HepG2 (cell line): ENCODE results near the gene LAMP1. TPM values are rescaled to one million over a fixed set of nuclear protein-coding genes. Genes with fewer than 3 reads are reported as not detected.

Experiments used
- ATAC-seq: fragments of 200-7000 bp; cut with Tn5 transposase; 3 replicates; pipeline ENCODE4 v1.9.1; 2020; ENCODE audit warnings: mild to moderate bottlenecking, moderate library complexity
- BruUV-seq: library from RNA; stranded (reverse); fragments of 400-500 nt; replicated peaks from 2 replicates; lab custom pipeline; 2021; lab: Mats Ljungman, UMichigan
- CTCF ChIA-PET: fragments of 300-600 bp; formaldehyde crosslinking; extraction: SDS; loops from one replicate; lab custom pipeline; 2021; ENCODE audit warnings: low total read pairs, inconsistent platforms, low intra/inter-chr PET ratio; lab: Yijun Ruan, JAX
- POLR2A ChIA-PET: fragments of 350-600 bp; sonication (Branson Sonifier 250); formaldehyde crosslinking; loops from one replicate; lab custom pipeline; 2020; ENCODE audit warnings: antibody characterized with exemption, inconsistent platforms; lab: Yijun Ruan, JAX
- DNase-seq: peaks from one replicate; pipeline ENCODE4 v3.0.0-alpha.2; 2015; ENCODE audit warnings: low spot score
- FAIRE-seq: peaks from 3 replicates; lab custom pipeline; 2011; peaks lifted over from hg19 to GRCh38; lab: Jason Lieb, UNC
- H2AFZ ChIP-seq: one replicate; pipeline ENCODE4 v1.6.1; 2011; ENCODE audit warnings: low read length, inconsistent platforms
- H3K27ac ChIP-seq: fragments of 300-600 bp; 3 replicates; pipeline ENCODE4 v1.8.0; 2011; ENCODE audit warnings: mixed run types, mild to moderate bottlenecking, mixed read lengths, low read length, inconsistent platforms; ENCODE audit not compliant: insufficient read depth; ENCODE audit errors: extremely low read length
- H3K27me3 ChIP-seq, 2 experiments: fragments of 200-600 bp in 1 of 2; 2 replicates in 1 of 2; 3 replicates in 1 of 2; pipeline versions ENCODE4 v1.6.0 to v1.8.0; 2011; ENCODE audit warnings: low read length in 2 of 2, mild to moderate bottlenecking in 2 of 2, moderate library complexity in 2 of 2, inconsistent platforms in 1 of 2; ENCODE audit not compliant: insufficient read depth in 2 of 2, control insufficient read depth in 1 of 2
- H3K36me3 ChIP-seq, 2 experiments: fragments of 200-600 bp in 1 of 2; replicated peaks in 1 of 2; 2 replicates in 1 of 2; 3 replicates in 1 of 2; pipeline versions ENCODE4 v1.5.1 to v1.8.0; 2011; ENCODE audit warnings: low read length in 2 of 2, inconsistent platforms in 1 of 2; ENCODE audit not compliant: insufficient read depth in 2 of 2, control insufficient read depth in 1 of 2
- H3K4me1 ChIP-seq: 2 replicates; pipeline ENCODE4 v1.5.1; 2012; ENCODE audit warnings: low read length, inconsistent platforms; ENCODE audit not compliant: insufficient read depth
- H3K4me2 ChIP-seq: 2 replicates; pipeline ENCODE4 v1.6.0; 2011; ENCODE audit warnings: low read depth, low read length, inconsistent platforms
- H3K4me3 ChIP-seq, 3 experiments: fragments of 200-600 bp in 1 of 3; sonication (generic), shearing (Covaris generic) in 1 of 3; replicated peaks in 1 of 3; 2 replicates each; pipeline ENCODE4 v1.5.1; 2011 to 2016; ENCODE audit warnings: low read length in 3 of 3, inconsistent platforms in 2 of 3, low read depth in 2 of 3, mild to moderate bottlenecking in 2 of 3, control low read depth in 1 of 3, mixed read lengths in 1 of 3; ENCODE audit not compliant: insufficient read depth in 1 of 3
- H3K79me2 ChIP-seq: one replicate; pipeline ENCODE4 v1.6.1; 2011; ENCODE audit warnings: low read length, inconsistent platforms; ENCODE audit not compliant: insufficient read depth
- H3K9ac ChIP-seq: 2 replicates; pipeline ENCODE4 v1.6.0; 2011; ENCODE audit warnings: mild to moderate bottlenecking, low read depth, low read length, inconsistent platforms; ENCODE audit not compliant: insufficient read depth
- H3K9me3 ChIP-seq: 2 replicates; pipeline ENCODE4 v1.5.1; 2012; ENCODE audit warnings: mild to moderate bottlenecking, low read length
- H4K20me1 ChIP-seq: 2 replicates; pipeline ENCODE4 v1.6.0; 2011; ENCODE audit warnings: inconsistent platforms, mild to moderate bottlenecking, low read length, moderate library complexity; ENCODE audit not compliant: insufficient read depth
- ELF4 ChIP-seq: sonication (generic); formaldehyde crosslinking; IDR thresholded peaks from 2 replicates; pipeline ENCODE4 v1.5.0; 2020; ENCODE audit warnings: missing genetic modification reagents, mild to moderate bottlenecking, moderate library complexity, borderline replicate concordance
- HMGA1 ChIP-seq: sonication (generic); formaldehyde crosslinking; conservative IDR thresholded peaks from 2 replicates; pipeline ENCODE4 v1.4.0; 2020; ENCODE audit warnings: missing genetic modification reagents
- HOXD1 ChIP-seq: sonication (generic); formaldehyde crosslinking; IDR thresholded peaks from 2 replicates; pipeline ENCODE4 v1.5.0; 2020; ENCODE audit warnings: missing genetic modification reagents
- IKZF4 ChIP-seq: sonication (generic); formaldehyde crosslinking; IDR thresholded peaks from 2 replicates; pipeline ENCODE4 v1.5.1; 2020; ENCODE audit warnings: borderline replicate concordance, mild to moderate bottlenecking, low read depth, missing genetic modification reagents; ENCODE audit errors: not compliant biosample characterization
- MYPOP ChIP-seq: sonication (generic); formaldehyde crosslinking; IDR thresholded peaks from 2 replicates; pipeline ENCODE4 v1.8.1; 2023; ENCODE audit warnings: mild to moderate bottlenecking, moderate library complexity, missing genetic modification reagents
- WGBS: methylation state at CpG from one replicate; pipeline ENCODE4 v1.1.6; 2017; ENCODE audit warnings: low lambda C conversion rate; 5-methylcytosine and 5-hydroxymethylcytosine counted together
- in situ Hi-C: cut with HindIII; loops from 2 replicates; pipeline ENCODE4 v1.10.0; 2017; ENCODE audit warnings: low pct_unique_long_range_greater_than_20kb; ENCODE audit not compliant: extremely low pct_ligation_motif_present
- intact Hi-C: fragments of 100-400 bp; cut with micrococcal nuclease; formaldehyde crosslinking; loops from one replicate; pipeline ENCODE4 v1.10.0; 2022; ENCODE audit not compliant: unreplicated experiment
- polyA plus RNA-seq, 8 experiments: library from polyadenylated mRNA; depleted of rRNA in 3 of 8; stranded (reverse) in 7 of 8; unstranded in 1 of 8; fragments of >200 nt; fragmentation: Illumina TruSeq in 4 of 8; extraction: Trizol in 4 of 8; gene quantifications; 2 replicates each; pipeline versions ENCODE4 v1.2.1 to v1.2.3, GENCODE V29; 2011 to 2016; ENCODE audit warnings: low read depth in 4 of 8, missing spikeins in 1 of 8, mixed read lengths in 1 of 8; ENCODE audit not compliant: insufficient read depth in 1 of 8
- total RNA-seq, 5 experiments: library from RNA; depleted of rRNA; stranded (reverse); fragments of >200 nt; fragmentation: Illumina TruSeq; extraction: Trizol; gene quantifications; 2 replicates each; pipeline ENCODE4 v1.2.3, GENCODE V29; 2016; ENCODE audit warnings: low read depth in 1 of 5
- TF ChIP-seq, protein P1 (sequence below): sonication (generic); formaldehyde crosslinking; IDR thresholded peaks from 2 replicates; pipeline ENCODE4 v1.4.0; 2020; ENCODE audit warnings: missing genetic modification reagents, borderline replicate concordance
- TF ChIP-seq, protein P2 (sequence below): sonication (generic); formaldehyde crosslinking; IDR thresholded peaks from 2 replicates; pipeline ENCODE4 v1.9.0; 2021; ENCODE audit warnings: missing genetic modification reagents, borderline replicate concordance

LAMP1 gene
- total and polyA plus RNA-seq, 2 of the 13 experiments (the other 11 are each of a cell fraction or from before 2014, with no cell fraction given): 103 to 112 TPM

DNA sequence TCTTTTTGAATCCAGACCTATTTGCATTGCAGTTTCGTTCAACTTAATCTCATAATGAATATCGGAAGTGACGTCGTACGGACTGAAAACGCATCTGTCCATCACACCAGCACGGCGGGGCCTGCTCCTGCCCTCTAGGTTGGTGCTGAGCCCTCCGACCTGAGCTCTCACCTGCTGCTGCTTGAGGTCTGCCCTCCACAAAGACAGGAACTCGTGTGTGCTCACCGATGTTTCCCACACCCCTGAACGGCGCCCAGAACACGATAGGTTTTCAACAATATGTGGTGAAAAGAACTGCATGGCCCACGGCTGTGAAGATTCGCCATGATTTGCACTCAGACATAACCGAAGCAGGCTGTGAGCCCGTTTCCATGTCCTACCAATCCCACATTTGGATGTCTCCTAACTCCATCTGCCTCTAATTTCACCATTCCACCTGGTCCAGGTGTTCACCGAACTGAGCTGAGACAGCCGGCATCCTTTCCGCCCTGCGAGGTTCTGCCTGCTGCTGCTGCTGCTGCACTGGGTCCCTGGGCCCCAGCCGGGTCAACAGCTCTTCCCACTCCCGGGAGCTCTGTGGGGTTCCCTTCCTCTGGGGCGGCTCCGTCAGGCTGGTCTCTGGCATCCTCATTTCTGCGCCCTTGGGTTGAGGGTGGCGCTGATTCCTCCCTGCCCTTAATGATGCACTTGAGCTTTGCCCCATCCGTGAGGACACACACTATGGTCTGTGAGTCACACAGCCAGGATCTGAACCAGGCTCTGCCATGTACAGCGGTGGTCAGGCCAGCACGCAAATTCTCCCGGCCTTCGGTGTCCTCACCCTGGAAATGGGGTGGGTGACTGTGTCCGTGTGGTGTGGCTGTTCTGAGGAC, 46.0 kb downstream of the LAMP1 start:
- no peaks in the 10 kb centered on the region for H3K4me1 ChIP-seq
- H3K9ac ChIP-seq: no peak overlapping the region
- H3K4me2 ChIP-seq: no peak overlapping the region
- DNase-seq (no peak), FAIRE-seq (no peak)
- in situ Hi-C loops: no loop called here
- CTCF ChIA-PET: no interaction called here
- WGBS: 94% methylated on average over 29 of the region's 34 CpGs
- no peaks in the 10 kb centered on the region for H3K27me3 ChIP-seq
- TF ChIP-seq IKZF4 (CRISPR knock-in tag) (no peak), MYPOP (CRISPR knock-in tag) (no peak), HOXD1 (CRISPR knock-in tag) (no peak), ELF4 (CRISPR knock-in tag) (no peak), HMGA1 (CRISPR knock-in tag) (no peak)
- TF ChIP-seq, protein P1, sequence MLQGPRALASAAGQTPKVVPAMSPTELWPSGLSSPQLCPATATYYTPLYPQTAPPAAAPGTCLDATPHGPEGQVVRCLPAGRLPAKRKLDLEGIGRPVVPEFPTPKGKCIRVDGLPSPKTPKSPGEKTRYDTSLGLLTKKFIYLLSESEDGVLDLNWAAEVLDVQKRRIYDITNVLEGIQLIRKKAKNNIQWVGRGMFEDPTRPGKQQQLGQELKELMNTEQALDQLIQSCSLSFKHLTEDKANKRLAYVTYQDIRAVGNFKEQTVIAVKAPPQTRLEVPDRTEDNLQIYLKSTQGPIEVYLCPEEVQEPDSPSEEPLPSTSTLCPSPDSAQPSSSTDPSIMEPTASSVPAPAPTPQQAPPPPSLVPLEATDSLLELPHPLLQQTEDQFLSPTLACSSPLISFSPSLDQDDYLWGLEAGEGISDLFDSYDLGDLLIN (CRISPR knock-in tag): no peak
- TF ChIP-seq, protein P2, sequence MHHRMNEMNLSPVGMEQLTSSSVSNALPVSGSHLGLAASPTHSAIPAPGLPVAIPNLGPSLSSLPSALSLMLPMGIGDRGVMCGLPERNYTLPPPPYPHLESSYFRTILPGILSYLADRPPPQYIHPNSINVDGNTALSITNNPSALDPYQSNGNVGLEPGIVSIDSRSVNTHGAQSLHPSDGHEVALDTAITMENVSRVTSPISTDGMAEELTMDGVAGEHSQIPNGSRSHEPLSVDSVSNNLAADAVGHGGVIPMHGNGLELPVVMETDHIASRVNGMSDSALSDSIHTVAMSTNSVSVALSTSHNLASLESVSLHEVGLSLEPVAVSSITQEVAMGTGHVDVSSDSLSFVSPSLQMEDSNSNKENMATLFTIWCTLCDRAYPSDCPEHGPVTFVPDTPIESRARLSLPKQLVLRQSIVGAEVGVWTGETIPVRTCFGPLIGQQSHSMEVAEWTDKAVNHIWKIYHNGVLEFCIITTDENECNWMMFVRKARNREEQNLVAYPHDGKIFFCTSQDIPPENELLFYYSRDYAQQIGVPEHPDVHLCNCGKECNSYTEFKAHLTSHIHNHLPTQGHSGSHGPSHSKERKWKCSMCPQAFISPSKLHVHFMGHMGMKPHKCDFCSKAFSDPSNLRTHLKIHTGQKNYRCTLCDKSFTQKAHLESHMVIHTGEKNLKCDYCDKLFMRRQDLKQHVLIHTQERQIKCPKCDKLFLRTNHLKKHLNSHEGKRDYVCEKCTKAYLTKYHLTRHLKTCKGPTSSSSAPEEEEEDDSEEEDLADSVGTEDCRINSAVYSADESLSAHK: no peak
- TF ChIP-seq, all 625 proteins: peak for 0
- H3K4me3 ChIP-seq: no peak overlapping the region
- H3K79me2 ChIP-seq: no peaks in the 10 kb centered on the region
- H4K20me1 ChIP-seq: 0 out of 2 replicates have a peak, but pooled peaks cover 3% of the 10 kb centered on the region
- POLR2A ChIA-PET: no interaction called here
- no TSS peak for BruUV-seq
- H3K36me3 ChIP-seq: peaks cover 13 to 38% of the 10 kb centered on the region in 2 experiments; a peak in 3 of 5 replicates
- intact Hi-C loops: no loop called here
- no peak overlapping the region for H2AFZ ChIP-seq
- no peaks in the 10 kb centered on the region for H3K9me3 ChIP-seq
- no peak overlapping the region for H3K27ac ChIP-seq
- ATAC-seq: no peak; the same call in 2 of the 3 replicates
